ENCODE data around the gene ZBTB7A.

ZBTB7A gene

GRCh38 chr19:4035582-4035981, 31.1 kb downstream of the ZBTB7A start:
- no peak for TF ChIP-seq CTCF (conservative IDR thresholded peaks at IDR 0.05; ENCODE audit: control insufficient read depth, insufficient read depth, low read depth, low read length)
- H3K4me3 ChIP-seq (ENCODE audit: control insufficient read depth, low read depth, low read length): no peak overlapping the region
- DNase-seq (ENCODE audit: low read depth): no peak

GRCh38 chr19:4035018-4035566, 31.6 kb downstream of the ZBTB7A start:
- no peak overlapping the region for H3K4me3 ChIP-seq (ENCODE audit: control insufficient read depth, low read depth, low read length)
- no peak for TF ChIP-seq CTCF (conservative IDR thresholded peaks at IDR 0.05; ENCODE audit: control insufficient read depth, insufficient read depth, low read depth, low read length)
- no peak for DNase-seq (ENCODE audit: low read depth)

GRCh38 chr19:4034048-4035017, 32.4 kb downstream of the ZBTB7A start:
- no peak for TF ChIP-seq CTCF (conservative IDR thresholded peaks at IDR 0.05; ENCODE audit: control insufficient read depth, insufficient read depth, low read depth, low read length)
- no peak overlapping the region for H3K4me3 ChIP-seq (ENCODE audit: control insufficient read depth, low read depth, low read length)
- DNase-seq (ENCODE audit: low read depth): no peak

GRCh38 chr19:4033028-4033956, 33.4 kb downstream of the ZBTB7A start:
- no peak for DNase-seq (ENCODE audit: low read depth)
- TF ChIP-seq CTCF (conservative IDR thresholded peaks at IDR 0.05; ENCODE audit: control insufficient read depth, insufficient read depth, low read depth, low read length): no peak
- H3K4me3 ChIP-seq (ENCODE audit: control insufficient read depth, low read depth, low read length): no peak overlapping the region

- no peak for DNase-seq (ENCODE audit: low read depth)
- TF ChIP-seq CTCF (conservative IDR thresholded peaks at IDR 0.05; ENCODE audit: control insufficient read depth, insufficient read depth, low read depth, low read length): no peak
- no peak overlapping the region for H3K4me3 ChIP-seq (ENCODE audit: control insufficient read depth, low read depth, low read length)
Measured at GRCh38 chr19:4032436-4032835, 34.3 kb downstream of the ZBTB7A start.

GRCh38 chr19:4031420-4031819, 35.3 kb downstream of the ZBTB7A start:
- H3K4me3 ChIP-seq (ENCODE audit: control insufficient read depth, low read depth, low read length): no peak overlapping the region
- no peak for DNase-seq (ENCODE audit: low read depth)
- TF ChIP-seq CTCF (conservative IDR thresholded peaks at IDR 0.05; ENCODE audit: control insufficient read depth, insufficient read depth, low read depth, low read length): no peak
